ENCODE measurements around the gene MBD3L4.
"Not testable (repeated sequence)": the region's sequence is repeated elsewhere in the genome, so short reads cannot be mapped to it uniquely, and the experiment has no call there.

The MBD3L4 gene

DNA sequence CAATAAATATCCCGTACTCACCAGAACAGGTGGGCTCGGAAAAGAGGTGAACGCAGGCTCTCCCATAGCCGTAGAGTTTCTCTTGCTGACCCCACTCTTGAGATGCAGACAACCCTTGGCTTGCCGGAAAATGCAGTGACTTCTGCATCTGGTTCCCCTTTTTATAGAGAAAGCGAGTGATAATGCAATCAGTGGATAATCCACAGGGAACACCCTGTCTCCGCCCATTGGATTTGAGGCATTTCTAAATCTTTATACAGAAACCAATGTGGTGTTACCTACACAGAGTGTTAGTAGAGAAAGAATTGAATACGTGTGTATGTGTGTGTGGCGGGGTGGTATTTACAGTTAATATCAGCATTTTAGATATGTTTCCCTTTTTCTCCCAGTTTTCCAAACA lies at the start of gene MBD3L4:
MBD3L4 (minus strand) TSS at position 101 of the 400 bp plus-strand sequence; CDS start at position 66, 35 bp downstream.
- not testable (repeated sequence) for H3K4me3 ChIP-seq (ENCODE audit: low read length); H3K9ac ChIP-seq (ENCODE audit: low read length); H3K27ac ChIP-seq (ENCODE audit: low read length); H3F3A ChIP-seq (ENCODE audit: insufficient read depth, low read length); H3K36me3 ChIP-seq (replicated peaks; ENCODE audit: insufficient read depth, low read length); H3K4me2 ChIP-seq (ENCODE audit: low read depth, low read length); H3K9me3 ChIP-seq (replicated peaks; ENCODE audit: insufficient read depth, low read length); H3K79me2 ChIP-seq (ENCODE audit: low read length); DNase-seq; H4K20me1 ChIP-seq (ENCODE audit: insufficient read depth, low read length); H3K9me2 ChIP-seq (replicated peaks; ENCODE audit: insufficient read depth, low read length); H3K27me3 ChIP-seq (replicated peaks; ENCODE audit: insufficient read depth, low read length); H2AFZ ChIP-seq (ENCODE audit: low read length); H3K4me1 ChIP-seq (ENCODE audit: low read length)

DNA sequence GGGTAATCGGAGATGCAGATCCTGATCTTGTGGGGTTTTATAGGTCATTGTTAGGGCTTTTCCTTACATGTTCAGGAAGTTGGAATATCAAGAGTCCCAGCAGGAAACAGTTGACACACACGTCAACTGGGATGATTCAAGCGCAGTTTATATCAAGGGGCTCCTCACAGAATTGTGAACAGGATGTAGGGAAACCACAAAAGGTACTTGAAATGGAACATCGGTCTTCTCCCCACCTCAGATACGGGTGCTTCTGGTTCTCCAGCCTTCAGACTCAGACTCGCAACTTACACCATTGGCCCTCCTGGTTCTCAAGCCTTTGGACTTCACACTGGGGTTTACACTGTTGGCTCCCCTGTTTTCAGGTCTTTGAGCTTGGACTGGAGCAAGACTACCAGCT lies 49.0 kb upstream of the MBD3L4 start:
- Histone ChIP-seq H3K4me2 (ENCODE audit: low read depth, low read length) (no peak overlapping the region), H3F3A (ENCODE audit: insufficient read depth, low read length) (no peaks in the 10 kb centered on the region; the same call in 1 of the 2 replicates), H3K9ac (ENCODE audit: low read length) (no peak overlapping the region), H3K4me1 (ENCODE audit: low read length) (no peaks in the 10 kb centered on the region), H3K27ac (ENCODE audit: low read length) (no peak overlapping the region), H4K20me1 (ENCODE audit: insufficient read depth, low read length) (no peaks in the 10 kb centered on the region), H3K36me3 (replicated peaks; ENCODE audit: insufficient read depth, low read length) (peaks cover 4% of the 10 kb centered on the region), H3K27me3 (replicated peaks; ENCODE audit: insufficient read depth, low read length) (no peaks in the 10 kb centered on the region), H2AFZ (ENCODE audit: low read length) (no peak overlapping the region), H3K4me3 (ENCODE audit: low read length) (no peak overlapping the region), H3K79me2 (ENCODE audit: low read length) (no peaks in the 10 kb centered on the region), H3K9me2 (replicated peaks; ENCODE audit: insufficient read depth, low read length) (no peaks in the 10 kb centered on the region), H3K9me3 (replicated peaks; ENCODE audit: insufficient read depth, low read length) (peaks cover 4% of the 10 kb centered on the region)
- TF ChIP-seq, protein P1, sequence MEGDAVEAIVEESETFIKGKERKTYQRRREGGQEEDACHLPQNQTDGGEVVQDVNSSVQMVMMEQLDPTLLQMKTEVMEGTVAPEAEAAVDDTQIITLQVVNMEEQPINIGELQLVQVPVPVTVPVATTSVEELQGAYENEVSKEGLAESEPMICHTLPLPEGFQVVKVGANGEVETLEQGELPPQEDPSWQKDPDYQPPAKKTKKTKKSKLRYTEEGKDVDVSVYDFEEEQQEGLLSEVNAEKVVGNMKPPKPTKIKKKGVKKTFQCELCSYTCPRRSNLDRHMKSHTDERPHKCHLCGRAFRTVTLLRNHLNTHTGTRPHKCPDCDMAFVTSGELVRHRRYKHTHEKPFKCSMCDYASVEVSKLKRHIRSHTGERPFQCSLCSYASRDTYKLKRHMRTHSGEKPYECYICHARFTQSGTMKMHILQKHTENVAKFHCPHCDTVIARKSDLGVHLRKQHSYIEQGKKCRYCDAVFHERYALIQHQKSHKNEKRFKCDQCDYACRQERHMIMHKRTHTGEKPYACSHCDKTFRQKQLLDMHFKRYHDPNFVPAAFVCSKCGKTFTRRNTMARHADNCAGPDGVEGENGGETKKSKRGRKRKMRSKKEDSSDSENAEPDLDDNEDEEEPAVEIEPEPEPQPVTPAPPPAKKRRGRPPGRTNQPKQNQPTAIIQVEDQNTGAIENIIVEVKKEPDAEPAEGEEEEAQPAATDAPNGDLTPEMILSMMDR (IDR thresholded peaks at IDR 0.05; ENCODE audit: low read length): no peak
- TF ChIP-seq EZH2 (optimal IDR thresholded peaks at IDR 0.05; ENCODE audit: low read depth, low read length) (no peak), EZH2phosphoT487 (IDR thresholded peaks at IDR 0.05; ENCODE audit: low read length) (no peak)
- no peak for DNase-seq

DNA sequence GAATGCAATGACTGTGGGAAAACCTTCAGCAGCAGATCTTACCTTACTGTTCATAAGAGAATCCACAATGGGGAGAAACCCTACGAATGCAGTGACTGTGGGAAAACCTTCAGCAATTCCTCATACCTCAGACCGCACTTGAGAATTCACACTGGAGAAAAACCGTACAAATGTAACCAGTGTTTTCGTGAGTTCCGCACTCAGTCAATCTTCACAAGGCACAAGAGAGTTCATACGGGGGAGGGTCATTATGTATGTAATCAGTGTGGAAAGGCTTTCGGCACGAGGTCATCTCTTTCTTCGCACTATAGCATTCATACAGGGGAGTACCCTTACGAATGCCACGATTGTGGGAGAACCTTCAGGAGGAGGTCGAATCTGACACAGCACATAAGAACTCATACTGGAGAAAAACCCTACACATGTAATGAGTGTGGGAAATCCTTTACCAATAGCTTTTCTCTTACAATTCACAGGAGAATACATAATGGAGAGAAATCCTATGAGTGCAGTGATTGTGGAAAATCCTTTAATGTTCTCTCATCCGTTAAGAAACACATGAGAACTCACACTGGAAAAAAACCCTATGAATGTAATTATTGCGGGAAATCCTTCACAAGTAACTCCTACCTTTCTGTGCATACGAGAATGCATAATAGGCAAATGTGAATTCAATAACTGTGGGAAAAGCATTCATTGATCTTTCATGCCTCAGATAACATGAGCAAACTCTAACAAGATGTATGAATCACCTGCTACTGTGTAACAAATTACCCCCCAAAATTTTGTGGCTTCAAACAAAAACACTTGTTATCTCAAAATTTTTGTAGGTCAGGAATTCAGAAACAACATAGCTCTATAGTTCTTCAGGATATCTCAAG lies 43.3 kb upstream of the MBD3L4 start:
- Histone ChIP-seq H2AFZ (ENCODE audit: low read length) (no peak overlapping the region), H4K20me1 (ENCODE audit: insufficient read depth, low read length) (no peaks in the 10 kb centered on the region), H3K36me3 (replicated peaks; ENCODE audit: insufficient read depth, low read length) (peaks cover 58% of the 10 kb centered on the region), H3K9ac (ENCODE audit: low read length) (no peak overlapping the region), H3K4me1 (ENCODE audit: low read length) (no peaks in the 10 kb centered on the region), H3K4me3 (ENCODE audit: low read length) (no peak overlapping the region), H3K27ac (ENCODE audit: low read length) (no peak overlapping the region), H3F3A (ENCODE audit: insufficient read depth, low read length) (0 out of 2 replicates have a peak, but pooled peaks cover 8% of the 10 kb centered on the region), H3K79me2 (ENCODE audit: low read length) (no peaks in the 10 kb centered on the region), H3K27me3 (replicated peaks; ENCODE audit: insufficient read depth, low read length) (no peaks in the 10 kb centered on the region), H3K9me2 (replicated peaks; ENCODE audit: insufficient read depth, low read length) (no peaks in the 10 kb centered on the region), H3K9me3 (replicated peaks; ENCODE audit: insufficient read depth, low read length) (peaks cover 18% of the 10 kb centered on the region), H3K4me2 (ENCODE audit: low read depth, low read length) (no peak overlapping the region)
- TF ChIP-seq, protein P1 (IDR thresholded peaks at IDR 0.05; ENCODE audit: low read length): no peak
- TF ChIP-seq EZH2 (optimal IDR thresholded peaks at IDR 0.05; ENCODE audit: low read depth, low read length) (no peak), EZH2phosphoT487 (IDR thresholded peaks at IDR 0.05; ENCODE audit: low read length) (no peak)
- DNase-seq: no peak

DNA sequence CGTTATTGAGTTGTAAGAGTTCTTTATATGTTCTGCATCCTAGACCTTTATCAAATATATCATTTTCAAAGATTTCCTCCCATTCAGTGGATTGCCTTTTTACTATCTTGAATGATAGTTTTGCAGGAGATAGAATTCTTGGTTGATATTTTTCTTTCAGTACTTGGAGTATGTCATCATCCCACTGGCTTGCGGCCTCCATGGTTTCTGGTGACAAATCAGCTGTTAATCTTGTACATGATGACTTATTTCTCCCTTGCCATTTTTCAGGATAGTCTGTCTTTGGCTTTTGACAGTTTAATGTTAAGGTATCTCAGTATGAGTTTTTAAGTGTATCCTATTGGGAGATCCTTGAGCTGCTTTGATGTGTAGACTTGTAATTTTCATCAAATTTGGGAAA lies 38.0 kb upstream of the MBD3L4 start:
- Histone ChIP-seq H3K9me3 (replicated peaks; ENCODE audit: insufficient read depth, low read length) (peaks cover 5% of the 10 kb centered on the region; the same call in 1 of the 2 replicates), H3K4me3 (ENCODE audit: low read length) (no peak overlapping the region), H3F3A (ENCODE audit: insufficient read depth, low read length) (0 out of 2 replicates have a peak, but pooled peaks cover 8% of the 10 kb centered on the region), H3K4me1 (ENCODE audit: low read length) (no peaks in the 10 kb centered on the region), H3K9me2 (replicated peaks; ENCODE audit: insufficient read depth, low read length) (no peaks in the 10 kb centered on the region), H2AFZ (ENCODE audit: low read length) (no peak overlapping the region), H3K9ac (ENCODE audit: low read length) (no peak overlapping the region), H3K36me3 (replicated peaks; ENCODE audit: insufficient read depth, low read length) (peaks cover 81% of the 10 kb centered on the region), H3K4me2 (ENCODE audit: low read depth, low read length) (no peak overlapping the region), H3K27me3 (replicated peaks; ENCODE audit: insufficient read depth, low read length) (no peaks in the 10 kb centered on the region), H3K27ac (ENCODE audit: low read length) (no peak overlapping the region), H3K79me2 (ENCODE audit: low read length) (no peaks in the 10 kb centered on the region), H4K20me1 (ENCODE audit: insufficient read depth, low read length) (no peaks in the 10 kb centered on the region)
- no peak for DNase-seq
- no peak for TF ChIP-seq EZH2phosphoT487 (IDR thresholded peaks at IDR 0.05; ENCODE audit: low read length)
- TF ChIP-seq, protein P1 (IDR thresholded peaks at IDR 0.05; ENCODE audit: low read length): no peak
- TF ChIP-seq EZH2 (optimal IDR thresholded peaks at IDR 0.05; ENCODE audit: low read depth, low read length): no peak

Data from MM.1S (cell line).